GM23338 (cell line): ENCODE data around the gene SLC25A25.
"Not testable (repeated sequence)": the region's sequence is repeated elsewhere in the genome, so short reads cannot be mapped to it uniquely, and the experiment has no call there.

Experiments
- JUNB ChIP-seq: IDR thresholded peaks from one replicate; pipeline ENCODE4 v1.6.1; 2016; ENCODE audit warnings: antibody characterized with exemption; ENCODE audit not compliant: unreplicated experiment
- STAT1 ChIP-seq: IDR thresholded peaks from one replicate; pipeline ENCODE4 v1.6.1; 2016; ENCODE audit warnings: antibody characterized with exemption; ENCODE audit not compliant: unreplicated experiment

GRCh38 chr9:128131346-128131745 lies 63.3 kb downstream of the SLC25A25 start:
- not testable (repeated sequence) for TF ChIP-seq STAT1, JUNB
